ENCODE data around the gene CIITA.

GRCh38 chr16:10946308-10946707 lies 69.3 kb downstream of the CIITA start:
- TF ChIP-seq EZH2phosphoT487 (conservative IDR thresholded peaks at IDR 0.05; ENCODE audit: low read length) (no peak), CTCF (IDR thresholded peaks at IDR 0.05; ENCODE audit: insufficient read depth, low read length, poor library complexity, severe bottlenecking) (no peak)

Measured in SU-DHL-6 (cell line).